IMR-90 (cell line): Measurements from ENCODE around the gene SLC6A7. TPM values are rescaled to one million over a fixed set of nuclear protein-coding genes. Genes with fewer than 3 reads are reported as not detected.

Experiments used
- ATAC-seq: fragments of 200-7000 bp; cut with Tn5 transposase; 2 replicates; pipeline ENCODE4 v1.9.1; 2020; ENCODE audit warnings: low read depth, mild to moderate bottlenecking, moderate library complexity
- BruUV-seq: library from RNA; stranded (reverse); fragments of 400-500 nt; replicated peaks from 2 replicates; lab custom pipeline; 2021; lab: Mats Ljungman, UMichigan
- CTCF ChIA-PET: fragments of 300-600 bp; formaldehyde crosslinking; extraction: SDS; loops from one replicate; lab custom pipeline; 2021; ENCODE audit warnings: antibody characterized with exemption; lab: Yijun Ruan, JAX
- POLR2A ChIA-PET: fragments of 300-600 bp; sonication (Branson Sonifier 250); formaldehyde crosslinking; loops from one replicate; lab custom pipeline; 2022; ENCODE audit warnings: antibody characterized with exemption; ENCODE audit not compliant: unreplicated experiment; lab: Charles Lee
- DNase-seq: peaks from one replicate; pipeline ENCODE4 v3.0.0; 2013
- H2AFZ ChIP-seq: replicated peaks from 2 replicates; pipeline ENCODE3; 2013; ENCODE audit warnings: low read length, mild to moderate bottlenecking; ENCODE audit not compliant: poor library complexity
- H2AK5ac ChIP-seq: 2 replicates; pipeline ENCODE4 v1.6.1; 2013; ENCODE audit warnings: low read depth, low read length, inconsistent platforms
- H2AK9ac ChIP-seq: replicated peaks from 2 replicates; pipeline ENCODE3; 2013; ENCODE audit warnings: mild to moderate bottlenecking, low read depth, low read length, moderate library complexity; ENCODE audit not compliant: poor library complexity
- H2BK120ac ChIP-seq: 2 replicates; pipeline ENCODE4 v1.6.1; 2013; ENCODE audit warnings: low read depth, low read length, inconsistent platforms
- H2BK15ac ChIP-seq: 3 replicates; pipeline ENCODE4 v1.6.1; 2013; ENCODE audit warnings: low read depth, low read length, inconsistent platforms
- H2BK20ac ChIP-seq: 2 replicates; pipeline ENCODE4 v1.6.1; 2013; ENCODE audit warnings: low read depth, mild to moderate bottlenecking, inconsistent platforms, low read length, moderate library complexity
- H2BK5ac ChIP-seq: 2 replicates; pipeline ENCODE4 v1.6.1; 2013; ENCODE audit warnings: mild to moderate bottlenecking, low read depth, low read length, inconsistent platforms; ENCODE audit not compliant: poor library complexity, severe bottlenecking
- H3K14ac ChIP-seq: replicated peaks from 2 replicates; pipeline ENCODE4 v1.6.1; 2013; ENCODE audit warnings: low read depth, low read length, inconsistent platforms
- H3K18ac ChIP-seq: 2 replicates; pipeline ENCODE4 v1.6.1; 2013; ENCODE audit warnings: low read depth, low read length, control low read depth
- H3K23ac ChIP-seq: 2 replicates; pipeline ENCODE4 v1.6.1; 2013; ENCODE audit warnings: low read depth, low read length, inconsistent platforms
- H3K27ac ChIP-seq: 2 replicates; pipeline ENCODE4 v1.5.1; 2013; ENCODE audit warnings: mild to moderate bottlenecking, control low read depth, low read length; ENCODE audit not compliant: insufficient read depth
- H3K27me3 ChIP-seq: 2 replicates; pipeline ENCODE4 v1.6.1; 2013; ENCODE audit warnings: low read length; ENCODE audit not compliant: control insufficient read depth, insufficient read depth
- H3K36me3 ChIP-seq: 2 replicates; pipeline ENCODE4 v1.6.1; 2013; ENCODE audit warnings: low read length, mixed read lengths; ENCODE audit not compliant: control insufficient read depth, insufficient read depth
- H3K4ac ChIP-seq: 2 replicates; pipeline ENCODE4 v1.6.1; 2013; ENCODE audit warnings: low read depth, low read length, inconsistent platforms
- H3K4me1 ChIP-seq: 2 replicates; pipeline ENCODE4 v1.6.1; 2013; ENCODE audit warnings: low read length, mixed read lengths; ENCODE audit not compliant: control insufficient read depth, insufficient read depth
- H3K4me2 ChIP-seq: 2 replicates; pipeline ENCODE4 v1.6.1; 2013; ENCODE audit warnings: low read depth, mild to moderate bottlenecking, control low read depth, low read length, moderate library complexity
- H3K4me3 ChIP-seq: 2 replicates; pipeline ENCODE4 v1.5.1; 2013; ENCODE audit warnings: low read depth, mild to moderate bottlenecking, control low read depth, low read length, moderate library complexity; ENCODE audit not compliant: insufficient read depth
- H3K56ac ChIP-seq: 2 replicates; pipeline ENCODE4 v1.6.1; 2013; ENCODE audit warnings: low read length, inconsistent platforms; ENCODE audit not compliant: insufficient read depth; ENCODE audit errors: extremely low read depth
- H3K79me1 ChIP-seq, 2 experiments: 2 replicates each; pipeline ENCODE4 v1.6.1; 2013; ENCODE audit warnings: low read length in 2 of 2, inconsistent platforms in 1 of 2, low read depth in 1 of 2
- H3K9ac ChIP-seq: 2 replicates; pipeline ENCODE4 v1.6.1; 2013; ENCODE audit warnings: low read depth, low read length, control low read depth
- H3K9me1 ChIP-seq: 2 replicates; pipeline ENCODE4 v1.6.1; 2013; ENCODE audit warnings: low read length, inconsistent platforms; ENCODE audit not compliant: insufficient read depth
- H3K9me3 ChIP-seq: 2 replicates; pipeline ENCODE4 v1.6.1; 2013; ENCODE audit warnings: low read length; ENCODE audit not compliant: control insufficient read depth, insufficient read depth
- H4K20me1 ChIP-seq: 2 replicates; pipeline ENCODE4 v1.6.1; 2013; ENCODE audit warnings: low read length, inconsistent platforms; ENCODE audit not compliant: insufficient read depth
- H4K5ac ChIP-seq: 2 replicates; pipeline ENCODE4 v1.6.1; 2013; ENCODE audit warnings: mild to moderate bottlenecking, low read depth, low read length, control low read depth
- H4K8ac ChIP-seq, 2 experiments: 2 replicates each; pipeline ENCODE4 v1.6.1; 2013; ENCODE audit warnings: low read depth in 2 of 2, low read length in 2 of 2, control low read depth in 1 of 2, inconsistent platforms in 1 of 2
- H4K91ac ChIP-seq: 2 replicates; pipeline ENCODE4 v1.6.1; 2013; ENCODE audit warnings: low read depth, low read length, inconsistent platforms; ENCODE audit not compliant: insufficient read depth
- POLR2A ChIP-seq: IDR thresholded peaks from 2 replicates; pipeline ENCODE4 v1.6.1; 2012; ENCODE audit warnings: mild to moderate bottlenecking, low read depth, low read length
- WGBS, 2 experiments: methylation state at CpG; one replicate each; pipeline versions ENCODE4 v1.1.5 to v1.1.7; 2013; ENCODE audit warnings: missing lambda C conversion rate in 2 of 2; ENCODE audit not compliant: insufficient read length in 1 of 2; ENCODE audit errors: extremely low coverage in 2 of 2; 5-methylcytosine and 5-hydroxymethylcytosine counted together
- dilution Hi-C: fragments of 300-500 bp; cut with HindIII; formaldehyde crosslinking; loops from one replicate; pipeline ENCODE4 v1.14.3; 2018; ENCODE audit warnings: low sequenced_read_pairs; ENCODE audit not compliant: unreplicated experiment
- in situ Hi-C: fragments of 300-500 bp; cut with MboI; formaldehyde crosslinking; loops from 3 replicates; pipeline ENCODE4 v1.14.3; 2019; ENCODE audit warnings: low sequenced_read_pairs, inconsistent platforms, mixed read lengths
- intact Hi-C: fragments of 100-400 bp; cut with micrococcal nuclease; formaldehyde crosslinking; loops from 2 replicates; pipeline ENCODE4 v1.10.0; 2022
- polyA plus RNA-seq, 3 experiments: library from polyadenylated mRNA; depleted of rRNA; stranded (reverse); fragments of >200 nt; gene quantifications; 2 replicates each; pipeline ENCODE4 v1.2.3, GENCODE V29; 2012; ENCODE audit warnings: low replicate concordance in 1 of 3
- total RNA-seq: library from RNA; depleted of rRNA; stranded (reverse); fragments of >200 nt; gene quantifications from 2 replicates; pipeline ENCODE4 v1.2.3, GENCODE V29; 2012
- TF ChIP-seq, protein P1 (sequence below): conservative IDR thresholded peaks from 2 replicates; pipeline ENCODE4 v1.5.1; 2012; ENCODE audit warnings: mild to moderate bottlenecking, low read depth, low read length, improper control_type of control experiment

SLC6A7 gene
- total and polyA plus RNA-seq, 2 of the 4 experiments (the other 2 are of a cell fraction) = under 0.01 TPM; not detected in 1

DNA sequence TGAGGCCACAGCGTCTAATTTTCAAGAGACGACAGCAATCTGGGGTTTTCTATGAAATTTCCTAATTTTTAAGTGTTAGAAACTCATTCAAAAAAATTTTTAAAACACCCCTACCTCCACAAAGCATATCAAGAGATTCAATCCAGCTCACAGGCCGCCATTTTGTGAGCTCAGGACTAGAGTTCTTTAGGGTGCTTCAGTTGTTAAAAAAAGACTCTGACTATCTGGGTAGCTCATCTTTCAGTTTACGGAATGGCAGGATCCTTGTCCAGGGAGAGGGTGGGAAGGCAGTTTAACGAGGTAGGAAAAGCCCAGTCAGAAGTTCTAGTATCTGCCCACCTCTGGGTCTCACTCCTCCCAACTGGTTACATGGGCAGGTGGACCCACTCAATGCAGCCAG lies 56.6 kb downstream of the SLC6A7 start:
- intact Hi-C loops = no loop called here
- Histone ChIP-seq H4K91ac (no peak overlapping the region), H3K4me2 (no peak overlapping the region), H2BK20ac (no peak overlapping the region), H3K79me1 (no peaks in the 10 kb centered on the region), H2BK15ac (no peak overlapping the region), H3K14ac (no peak overlapping the region), H3K18ac (no peak overlapping the region), H3K9me1 (no peaks in the 10 kb centered on the region; the same call in 1 of the 2 replicates), H3K4ac (no peak overlapping the region), H4K20me1 (no peaks in the 10 kb centered on the region), H2AK5ac (no peak overlapping the region), H3K9me3 (no peaks in the 10 kb centered on the region), H2BK120ac (no peak overlapping the region), H4K5ac (no peak overlapping the region), H3K56ac (no peak overlapping the region), H2AK9ac (no peak overlapping the region), H3K36me3 (no peaks in the 10 kb centered on the region), H2AFZ (no peak overlapping the region), H3K27me3 (peaks cover 7% of the 10 kb centered on the region), H3K23ac (no peak overlapping the region), H2BK5ac (no peak overlapping the region), H3K9ac (no peak overlapping the region), H3K4me1 (peaks cover 8% of the 10 kb centered on the region; the same call in 1 of the 2 replicates), H4K8ac (no peak overlapping the region), H3K27ac (no peak overlapping the region), H3K4me3 (no peak overlapping the region)
- TF ChIP-seq, protein P1, sequence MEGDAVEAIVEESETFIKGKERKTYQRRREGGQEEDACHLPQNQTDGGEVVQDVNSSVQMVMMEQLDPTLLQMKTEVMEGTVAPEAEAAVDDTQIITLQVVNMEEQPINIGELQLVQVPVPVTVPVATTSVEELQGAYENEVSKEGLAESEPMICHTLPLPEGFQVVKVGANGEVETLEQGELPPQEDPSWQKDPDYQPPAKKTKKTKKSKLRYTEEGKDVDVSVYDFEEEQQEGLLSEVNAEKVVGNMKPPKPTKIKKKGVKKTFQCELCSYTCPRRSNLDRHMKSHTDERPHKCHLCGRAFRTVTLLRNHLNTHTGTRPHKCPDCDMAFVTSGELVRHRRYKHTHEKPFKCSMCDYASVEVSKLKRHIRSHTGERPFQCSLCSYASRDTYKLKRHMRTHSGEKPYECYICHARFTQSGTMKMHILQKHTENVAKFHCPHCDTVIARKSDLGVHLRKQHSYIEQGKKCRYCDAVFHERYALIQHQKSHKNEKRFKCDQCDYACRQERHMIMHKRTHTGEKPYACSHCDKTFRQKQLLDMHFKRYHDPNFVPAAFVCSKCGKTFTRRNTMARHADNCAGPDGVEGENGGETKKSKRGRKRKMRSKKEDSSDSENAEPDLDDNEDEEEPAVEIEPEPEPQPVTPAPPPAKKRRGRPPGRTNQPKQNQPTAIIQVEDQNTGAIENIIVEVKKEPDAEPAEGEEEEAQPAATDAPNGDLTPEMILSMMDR = no peak
- TF ChIP-seq POLR2A = no peak
- BruUV-seq = no TSS peak
- WGBS, 2 experiments = no CpG with 5 or more reads among the region's 5 CpGs
- ATAC-seq = no peak
- POLR2A ChIA-PET = no interaction called here
- dilution Hi-C loops = no loop called here
- no peak for DNase-seq
- in situ Hi-C loops = no loop called here
- CTCF ChIA-PET = no interaction called here
